GM12878 (cell line): ENCODE results near the gene USH2A. TPM values are rescaled to one million over a fixed set of nuclear protein-coding genes. Genes with fewer than 3 reads are reported as not detected.

ENCODE experiments used
- ATAC-seq: fragments of 200-7000 bp; cut with Tn5 transposase; 3 replicates; pipeline ENCODE4 v1.9.1; 2020; ENCODE audit warnings: mild to moderate bottlenecking, moderate library complexity
- BruUV-seq: library from RNA; stranded (reverse); fragments of 400-500 nt; replicated peaks from 2 replicates; lab custom pipeline; 2021; lab: Mats Ljungman, UMichigan
- CTCF ChIA-PET: fragments of 300-600 bp; sonication (Branson Sonifier 250); formaldehyde crosslinking; extraction: SDS; loops from one replicate; lab custom pipeline; 2021; ENCODE audit warnings: inconsistent platforms; lab: Yijun Ruan, JAX
- POLR2A ChIA-PET: fragments of 350-600 bp; formaldehyde crosslinking; extraction: SDS; loops from one replicate; lab custom pipeline; 2021; ENCODE audit warnings: inconsistent platforms; lab: Charles Lee
- RAD21 ChIA-PET: fragments of 300-600 bp; sonication (Branson Sonifier 250); formaldehyde crosslinking; loops from one replicate; lab custom pipeline; 2023; ENCODE audit warnings: antibody characterized with exemption; ENCODE audit not compliant: unreplicated experiment; lab: Charles Lee
- SMC1A ChIA-PET: fragments of 300-600 bp; sonication (Branson Sonifier 250); formaldehyde crosslinking; loops from one replicate; lab custom pipeline; 2023; ENCODE audit not compliant: unreplicated experiment, uncharacterized antibody; lab: Charles Lee
- DNase-seq: peaks from one replicate; pipeline ENCODE4 v3.0.0-alpha.2; 2011; ENCODE audit warnings: low read depth, low spot score
- FAIRE-seq: peaks from 3 replicates; lab custom pipeline; 2011; peaks lifted over from hg19 to GRCh38; lab: Jason Lieb, UNC
- H2AFZ ChIP-seq: 2 replicates; pipeline ENCODE4 v1.6.0; 2011; ENCODE audit warnings: low read depth, low read length, control low read depth; ENCODE audit not compliant: control insufficient read depth
- H3K27ac ChIP-seq: 2 replicates; pipeline ENCODE4 v1.5.1; 2011; ENCODE audit warnings: control low read depth; ENCODE audit not compliant: control insufficient read depth, insufficient read depth
- H3K27me3 ChIP-seq, 2 experiments: replicated peaks in 1 of 2; 2 replicates each; pipeline versions ENCODE4 v1.6.0 to v1.6.1; 2011; ENCODE audit warnings: low read length in 1 of 2; ENCODE audit not compliant: control insufficient read depth in 2 of 2, insufficient read depth in 2 of 2
- H3K36me3 ChIP-seq, 2 experiments: 2 replicates each; pipeline ENCODE4 v1.5.1; 2011; ENCODE audit warnings: low read length in 1 of 2; ENCODE audit not compliant: control insufficient read depth in 2 of 2, insufficient read depth in 2 of 2
- H3K4me1 ChIP-seq: 2 replicates; pipeline ENCODE4 v1.6.1; 2011; ENCODE audit warnings: mild to moderate bottlenecking, low read length, moderate library complexity, mixed read lengths; ENCODE audit not compliant: control insufficient read depth, insufficient read depth
- H3K4me2 ChIP-seq: 2 replicates; pipeline ENCODE4 v1.6.0; 2011; ENCODE audit warnings: control low read depth; ENCODE audit not compliant: control insufficient read depth, insufficient read depth
- H3K4me3 ChIP-seq: fragments of 200-600 bp; sonication (generic); 2 replicates; pipeline ENCODE4 v1.5.1; 2016
- H3K79me2 ChIP-seq: 2 replicates; pipeline ENCODE4 v1.6.0; 2011; ENCODE audit warnings: low read length; ENCODE audit not compliant: control insufficient read depth, insufficient read depth
- H3K9ac ChIP-seq: 2 replicates; pipeline ENCODE4 v1.8.0; 2011; ENCODE audit warnings: low read length, control low read depth, mixed read lengths; ENCODE audit not compliant: control insufficient read depth, insufficient read depth
- H3K9me3 ChIP-seq: replicated peaks from 3 replicates; pipeline ENCODE4 v1.5.1; 2011; ENCODE audit warnings: mild to moderate bottlenecking, low read length; ENCODE audit not compliant: control insufficient read depth, insufficient read depth
- H4K20me1 ChIP-seq: 2 replicates; pipeline ENCODE4 v1.6.0; 2011; ENCODE audit not compliant: control insufficient read depth, insufficient read depth
- PKNOX1 ChIP-seq: fragments of 450-650 bp; IDR thresholded peaks from 2 replicates; pipeline ENCODE4 v1.6.1; 2016; ENCODE audit warnings: mild to moderate bottlenecking
- PRDM15 ChIP-seq: fragments of 450-650 bp; formaldehyde crosslinking; IDR thresholded peaks from 2 replicates; pipeline ENCODE4 v1.4.0; 2020; ENCODE audit warnings: mild to moderate bottlenecking, moderate library complexity
- WGBS: methylation state at CpG from one replicate; pipeline ENCODE4 v1.1.6; 2016; ENCODE audit warnings: low lambda C conversion rate; ENCODE audit not compliant: insufficient replicate concordance, insufficient coverage; ENCODE audit errors: missing lambda C conversion rate; 5-methylcytosine and 5-hydroxymethylcytosine counted together
- in situ Hi-C: fragments of 300-500 bp; cut with MboI; formaldehyde crosslinking; loops from 9 replicates; pipeline ENCODE4 v1.14.3; 2018; ENCODE audit warnings: mixed read lengths
- intact Hi-C: fragments of 100-400 bp; cut with micrococcal nuclease; formaldehyde crosslinking; loops from one replicate; pipeline ENCODE4 v1.14.2; 2022; ENCODE audit not compliant: unreplicated experiment
- polyA plus RNA-seq, 11 experiments: library from polyadenylated mRNA; depleted of rRNA in 4 of 11; unstranded in 6 of 11; stranded (reverse) in 5 of 11; fragments of >200 nt; fragmentation: Nextera tagmentation in 4 of 11; fragmentation: Illumina TruSeq in 1 of 11; extraction: Ambion mirVana in 4 of 11; extraction: Trizol in 1 of 11; gene quantifications; 1 replicate in 1 of 11; 2 replicates in 10 of 11; pipeline versions ENCODE4 v1.2.1 to v1.2.3, GENCODE V29; 2011 to 2016; ENCODE audit warnings: inconsistent platforms in 2 of 11, missing spikeins in 2 of 11, low read depth in 1 of 11
- total RNA-seq, 4 experiments: library from RNA; depleted of rRNA in 3 of 4; stranded (reverse); fragments of >200 nt in 3 of 4; fragmentation: Illumina TruSeq in 1 of 4; extraction: Trizol in 1 of 4; gene quantifications; 2 replicates each; pipeline versions ENCODE4 v1.2.1 to v1.2.3, GENCODE V29; 2013 to 2021

The USH2A gene
- total and polyA plus RNA-seq, 10 of the 15 experiments (the other 5 are each of a cell fraction or from before 2014, with no cell fraction given), result under 0.01 to 0.20 (median 0.01) TPM; not detected in 2

GRCh38 chr1:215595231-215595630 lies 828.0 kb downstream of the USH2A start:
- Histone ChIP-seq H3K9ac (no peak overlapping the region), H3K27me3 (no peaks in the 10 kb centered on the region), H3K4me3 (no peak overlapping the region), H4K20me1 (no peaks in the 10 kb centered on the region), H3K27ac (no peak overlapping the region), H3K4me1 (peaks cover 5% of the 10 kb centered on the region; the same call in 1 of the 2 replicates), H2AFZ (no peak overlapping the region), H3K79me2 (no peaks in the 10 kb centered on the region), H3K9me3 (no peaks in the 10 kb centered on the region), H3K4me2 (no peak overlapping the region), H3K36me3 (no peaks in the 10 kb centered on the region)
- 45% methylated on average over 2 of the region's 2 CpGs for WGBS
- POLR2A ChIA-PET, result interaction anchor here (0.5 kb wide), 1 partner anchor 40 kb away, joined by 3 read pairs; no protein-coding TSS in a partner anchor
- in situ Hi-C loops, result no loop called here
- ATAC-seq (no peak), FAIRE-seq (no peak), DNase-seq (no peak)
- TF ChIP-seq PKNOX1 (peak; percentile 14; the same call in 1 of the 2 replicates), PRDM15 (CRISPR knock-in tag) (no peak)
- intact Hi-C loops, result no loop called here
- SMC1A ChIA-PET, result interaction anchor here (0.9 to 1.8 kb wide), 5 partner anchors 9 to 39 kb away, joined by 3 to 6 read pairs (median 4); no protein-coding TSS in a partner anchor
- BruUV-seq, result no TSS peak
- CTCF ChIA-PET, result interaction anchor here (0.9 to 2.1 kb wide), 3 partner anchors 10 to 28 kb away, joined by 3 to 10 read pairs (median 5); no protein-coding TSS in a partner anchor
- RAD21 ChIA-PET, result interaction anchor here (1.3 kb wide), 1 partner anchor 23 kb away, joined by 3 read pairs; no protein-coding TSS in a partner anchor
